Activated B cell treated with CpG ODN at 0.5 μM for 24 hours (primary cell): Measurements from ENCODE around the gene KCNJ16. TPM values are rescaled to one million over a fixed set of nuclear protein-coding genes. Genes with fewer than 3 reads are reported as not detected.

Experiments used
- ATAC-seq: fragments of 200-7000 bp; cut with Tn5 transposase; one replicate; pipeline ENCODE4 v1.10.0; 2021; ENCODE audit warnings: low read depth, mild to moderate bottlenecking, moderate library complexity
- CTCF ChIA-PET: fragments of 350-600 bp; sonication (Branson Sonifier 250); formaldehyde crosslinking; loops from one replicate; lab custom pipeline; 2021; ENCODE audit warnings: antibody characterized with exemption; lab: Charles Lee
- POLR2A ChIA-PET: fragments of 350-600 bp; sonication (Branson Sonifier 250); formaldehyde crosslinking; loops from one replicate; lab custom pipeline; 2021; ENCODE audit warnings: antibody characterized with exemption; lab: Charles Lee
- DNase-seq: peaks from one replicate; pipeline ENCODE4 v3.0.0; 2022
- H3K27ac Mint-ChIP-seq: one replicate; pipeline ENCODE4 v1.8.0; 2020; ENCODE audit warnings: mixed read lengths
- H3K27me3 Mint-ChIP-seq: one replicate; pipeline ENCODE4 v1.8.0; 2021; ENCODE audit warnings: mixed read lengths
- H3K36me3 Mint-ChIP-seq: one replicate; pipeline ENCODE4 v1.8.0; 2021; ENCODE audit warnings: low read depth, mixed read lengths
- H3K4me1 Mint-ChIP-seq: one replicate; pipeline ENCODE4 v1.8.0; 2021; ENCODE audit warnings: mixed read lengths
- H3K4me3 Mint-ChIP-seq: one replicate; pipeline ENCODE4 v1.8.0; 2020; ENCODE audit warnings: mild to moderate bottlenecking, mixed read lengths
- H3K9me3 Mint-ChIP-seq: one replicate; pipeline ENCODE4 v1.8.0; 2020; ENCODE audit warnings: mixed read lengths
- CTCF ChIP-seq: fragments of 200-600 bp; IDR thresholded peaks from one replicate; pipeline ENCODE4 v1.8.0; 2022; ENCODE audit warnings: antibody characterized with exemption, mild to moderate bottlenecking
- intact Hi-C: fragments of 100-400 bp; cut with micrococcal nuclease; formaldehyde crosslinking; loops from one replicate; pipeline ENCODE4 v1.15.1; 2024
- total RNA-seq: library from RNA; stranded (reverse); gene quantifications from 2 replicates; pipeline ENCODE4 v1.2.3, GENCODE V29; 2022

KCNJ16 gene
- total RNA-seq, 1 donor from 2014 or later = not detected

- TF ChIP-seq CTCF = no peak
- DNase-seq (no peak), ATAC-seq (no peak)
- POLR2A ChIA-PET = no interaction called here
- Mint-ChIP-seq H3K27ac (no peak overlapping the region), H3K27me3 (no peaks in the 10 kb centered on the region), H3K36me3 (no peaks in the 10 kb centered on the region), H3K9me3 (no peaks in the 10 kb centered on the region), H3K4me1 (no peaks in the 10 kb centered on the region), H3K4me3 (no peak overlapping the region)
- intact Hi-C loops = no loop called here
- CTCF ChIA-PET = no interaction called here
Observed at GRCh38 chr17:70153210-70153609, 78.2 kb downstream of the KCNJ16 start.

- H3K27me3 Mint-ChIP-seq = no peaks in the 10 kb centered on the region
- H3K4me3 Mint-ChIP-seq = no peak overlapping the region
- no peak overlapping the region for H3K27ac Mint-ChIP-seq
- no peaks in the 10 kb centered on the region for H3K9me3 Mint-ChIP-seq
- no peak for ATAC-seq
- H3K4me1 Mint-ChIP-seq = no peaks in the 10 kb centered on the region
- CTCF ChIA-PET = no interaction called here
- no peak for TF ChIP-seq CTCF
- H3K36me3 Mint-ChIP-seq = no peaks in the 10 kb centered on the region
- intact Hi-C loops = no loop called here
- POLR2A ChIA-PET = no interaction called here
- no peak for DNase-seq
Observed at GRCh38 chr17:70157151-70157550, 82.1 kb downstream of the KCNJ16 start.

- no peak for ATAC-seq
- TF ChIP-seq CTCF = no peak
- DNase-seq = no peak
- POLR2A ChIA-PET = no interaction called here
- Mint-ChIP-seq H3K27ac (no peak overlapping the region), H3K27me3 (no peaks in the 10 kb centered on the region), H3K4me3 (no peak overlapping the region), H3K4me1 (no peaks in the 10 kb centered on the region), H3K36me3 (no peaks in the 10 kb centered on the region), H3K9me3 (no peaks in the 10 kb centered on the region)
- CTCF ChIA-PET = no interaction called here
- intact Hi-C loops = no loop called here
Observed at GRCh38 chr17:70158180-70158579, 83.2 kb downstream of the KCNJ16 start.

GRCh38 chr17:70158591-70158990, 83.6 kb downstream of the KCNJ16 start:
- no peaks in the 10 kb centered on the region for H3K4me1 Mint-ChIP-seq
- H3K9me3 Mint-ChIP-seq = no peaks in the 10 kb centered on the region
- H3K27ac Mint-ChIP-seq = no peak overlapping the region
- intact Hi-C loops = no loop called here
- H3K27me3 Mint-ChIP-seq = no peaks in the 10 kb centered on the region
- no peak for TF ChIP-seq CTCF
- H3K36me3 Mint-ChIP-seq = no peaks in the 10 kb centered on the region
- CTCF ChIA-PET = no interaction called here
- DNase-seq (no peak), ATAC-seq (no peak)
- POLR2A ChIA-PET = no interaction called here
- H3K4me3 Mint-ChIP-seq = no peak overlapping the region

- H3K27me3 Mint-ChIP-seq = peaks cover 2% of the 10 kb centered on the region
Observed at GRCh38 chr17:70159980-70160379, 85.0 kb downstream of the KCNJ16 start.

More at GRCh38 chr17:70159980-70160379, 85.0 kb downstream of the KCNJ16 start:
- H3K4me3 Mint-ChIP-seq = no peak overlapping the region
- no peak for TF ChIP-seq CTCF
- H3K36me3 Mint-ChIP-seq = no peaks in the 10 kb centered on the region
- intact Hi-C loops = no loop called here
- ChIA-PET POLR2A (no interaction called here), CTCF (interaction anchor here (1.4 kb wide), 1 partner anchor 12 kb away, joined by 4 read pairs; no protein-coding TSS in a partner anchor)
- ATAC-seq (no peak), DNase-seq (no peak)
- no peaks in the 10 kb centered on the region for H3K4me1 Mint-ChIP-seq
- no peak overlapping the region for H3K27ac Mint-ChIP-seq
- no peaks in the 10 kb centered on the region for H3K9me3 Mint-ChIP-seq
